ENCODE data around the gene ADM. TPM values are rescaled to one million over a fixed set of nuclear protein-coding genes. Genes with fewer than 3 reads are reported as not detected.

The ADM gene
- total and polyA plus RNA-seq, 4 donors, result 9.7 to 33.1 (median 22.7) TPM

- H3K4me1 ChIP-seq (ENCODE audit: control insufficient read depth in 4 of 4, insufficient read depth in 4 of 4, low read length in 3 of 4), result peaks cover 8 to 32% (median 22%) of the 10 kb centered on the region in 4 donors
- no peaks in the 10 kb centered on the region for H3K36me3 ChIP-seq (ENCODE audit: control insufficient read depth in 4 of 4, insufficient read depth in 3 of 4, low read depth in 1 of 4, low read length in 3 of 4)
- TF ChIP-seq ZBTB33 (IDR thresholded peaks at IDR 0.05) (no peak), CTCF (IDR thresholded peaks at IDR 0.05; ENCODE audit: low read depth, low read length, missing input control) (no peak), TAF1 (conservative IDR thresholded peaks at IDR 0.05) (no peak), HNF4G (IDR thresholded peaks at IDR 0.05) (no peak), MAX (IDR thresholded peaks at IDR 0.05) (no peak), REST (IDR thresholded peaks at IDR 0.05) (no peak), YY1 (IDR thresholded peaks at IDR 0.05) (no peak), HNF4A (conservative IDR thresholded peaks at IDR 0.05) (no peak), FOXA1 (IDR thresholded peaks at IDR 0.05) (no peak), RAD21 (IDR thresholded peaks at IDR 0.05) (no peak), RXRA (IDR thresholded peaks at IDR 0.05) (no peak), NR2F2 (IDR thresholded peaks at IDR 0.05) (no peak)
- no peaks in the 10 kb centered on the region for H3K27me3 ChIP-seq (ENCODE audit: control insufficient read depth in 4 of 4, insufficient read depth in 4 of 4, low read length in 3 of 4)
- 94% methylated on average over 9 of the region's 9 CpGs for WGBS
- H3K9me3 ChIP-seq (ENCODE audit: control insufficient read depth in 4 of 4, low read length in 3 of 4), result no peaks in the 10 kb centered on the region
- H3K27ac ChIP-seq (ENCODE audit: low read depth in 1 of 2, low read length in 2 of 2), result no peak overlapping the region
- H3K9ac ChIP-seq (ENCODE audit: low read depth in 1 of 2, low read length in 2 of 2), result no peak overlapping the region
- no peak for DNase-seq (ENCODE audit: low spot score)
- H3K4me3 ChIP-seq (ENCODE audit: low read depth in 1 of 3, low read length in 3 of 3), result no peak overlapping the region
Observed at GRCh38 chr11:10287766-10288715, 16.8 kb upstream of the ADM start.

Measured in liver (tissue), 9 donors.